Measurements from ENCODE around the gene DGKB.
"Not testable (repeated sequence)": the region's sequence is repeated elsewhere in the genome, so short reads cannot be mapped to it uniquely, and the experiment has no call there.

The DGKB gene

GRCh38 chr7:14495633-14496032 is 406.9 kb downstream of the DGKB start:
- DNase-seq (ENCODE audit: low read depth) = no peak
- no peak for TF ChIP-seq CTCF (conservative IDR thresholded peaks at IDR 0.05; ENCODE audit: low read depth, low read length)
- H3K4me3 ChIP-seq (ENCODE audit: low read depth, low read length) = no peak overlapping the region

- no peak for DNase-seq (ENCODE audit: low read depth)
- TF ChIP-seq CTCF (conservative IDR thresholded peaks at IDR 0.05; ENCODE audit: low read depth, low read length) = no peak
- H3K4me3 ChIP-seq (ENCODE audit: low read depth, low read length) = no peak overlapping the region
Measured at GRCh38 chr7:14487701-14488395, 414.7 kb downstream of the DGKB start.

GRCh38 chr7:14483663-14484062 is 418.9 kb downstream of the DGKB start:
- no peak overlapping the region for H3K4me3 ChIP-seq (ENCODE audit: low read depth, low read length)
- TF ChIP-seq CTCF (conservative IDR thresholded peaks at IDR 0.05; ENCODE audit: low read depth, low read length) = peak; percentile 18
- peak; percentile 14 for DNase-seq (ENCODE audit: low read depth)

GRCh38 chr7:14480281-14480680 is 422.3 kb downstream of the DGKB start:
- DNase-seq (ENCODE audit: low read depth) = no peak
- H3K4me3 ChIP-seq (ENCODE audit: low read depth, low read length) = no peak overlapping the region
- no peak for TF ChIP-seq CTCF (conservative IDR thresholded peaks at IDR 0.05; ENCODE audit: low read depth, low read length)

GRCh38 chr7:14478834-14479510 is 423.6 kb downstream of the DGKB start:
- no peak overlapping the region for H3K4me3 ChIP-seq (ENCODE audit: low read depth, low read length)
- no peak for TF ChIP-seq CTCF (conservative IDR thresholded peaks at IDR 0.05; ENCODE audit: low read depth, low read length)
- no peak for DNase-seq (ENCODE audit: low read depth)

- DNase-seq (ENCODE audit: low read depth); H3K4me3 ChIP-seq (ENCODE audit: low read depth, low read length): not testable (repeated sequence)
Measured at GRCh38 chr7:14461716-14462115, 440.8 kb downstream of the DGKB start.

GRCh38 chr7:14458846-14459245 is 443.7 kb downstream of the DGKB start:
- H3K4me3 ChIP-seq (ENCODE audit: low read depth, low read length); DNase-seq (ENCODE audit: low read depth): not testable (repeated sequence)
